Tibial nerve (tissue), 4 donors: ENCODE results near the gene OTX1. TPM values are rescaled to one million over a fixed set of nuclear protein-coding genes. Genes with fewer than 3 reads are reported as not detected.
"Not testable (repeated sequence)": the region's sequence is repeated elsewhere in the genome, so short reads cannot be mapped to it uniquely, and the experiment has no call there.

Source experiments
- DNase-seq, 2 donors: peaks; one replicate each; pipeline ENCODE4 v3.0.0-alpha.2; 2019; ENCODE audit warnings: low spot score in 2 of 2
- H3K27ac ChIP-seq, 4 donors: fragments of 200-600 bp; sonication (generic) in 3 of 4; one replicate each; pipeline ENCODE4 v1.5.1; 2017 to 2019; ENCODE audit warnings: mild to moderate bottlenecking in 1 of 4
- H3K27me3 ChIP-seq, 2 donors: fragments of 200-600 bp; sonication (generic) in 1 of 2; one replicate each; pipeline versions ENCODE4 v1.5.1 to v1.6.0; 2017 to 2019
- H3K36me3 ChIP-seq, 3 donors: fragments of 200-600 bp; sonication (generic); one replicate each; pipeline ENCODE4 v1.5.1; 2018 to 2019
- H3K4me1 ChIP-seq, 4 donors: fragments of 200-600 bp; sonication (generic) in 3 of 4; one replicate each; pipeline ENCODE4 v1.5.1; 2017 to 2019
- H3K4me3 ChIP-seq, 4 donors: fragments of 200-600 bp; sonication (generic) in 3 of 4; one replicate each; pipeline ENCODE4 v1.5.1; 2017 to 2019; ENCODE audit warnings: mild to moderate bottlenecking in 1 of 4, moderate library complexity in 1 of 4
- H3K9me3 ChIP-seq, 4 donors: fragments of 200-600 bp; sonication (generic) in 3 of 4; one replicate each; pipeline ENCODE4 v1.5.1; 2017 to 2019
- CTCF ChIP-seq, 5 experiments: fragments of 200-600 bp in 3 of 5; fragments of 450-650 bp in 2 of 5; sonication (generic) in 3 of 5; IDR thresholded peaks; one replicate each; pipeline ENCODE4 v1.5.1; 2016 to 2019; ENCODE audit warnings: antibody characterized with exemption in 5 of 5, mild to moderate bottlenecking in 3 of 5, moderate library complexity in 2 of 5
- EP300 ChIP-seq, 2 donors: sonication (generic); formaldehyde crosslinking; IDR thresholded peaks; one replicate each; pipeline ENCODE4 v1.6.1; 2017; ENCODE audit warnings: antibody characterized with exemption in 2 of 2, mild to moderate bottlenecking in 1 of 2
- POLR2A ChIP-seq, 2 donors: fragments of 450-650 bp; IDR thresholded peaks; one replicate each; pipeline ENCODE4 v1.6.1; 2017; ENCODE audit warnings: antibody characterized with exemption in 2 of 2, mild to moderate bottlenecking in 2 of 2, moderate library complexity in 2 of 2
- WGBS, 2 donors: methylation state at CpG; one replicate each; pipeline ENCODE4 v1.1.5; 2018; 5-methylcytosine and 5-hydroxymethylcytosine counted together
- total RNA-seq, 4 donors: library from RNA; depleted of rRNA; stranded (reverse); fragments of >200 nt; gene quantifications; one replicate each; pipeline ENCODE4 v1.1.0, GENCODE V29; 2016

The OTX1 gene
- total RNA-seq, 4 donors from 2014 or later, result not detected

- H3K4me1 ChIP-seq, result peaks cover 0 to 6% (median 0%) of the 10 kb centered on the region in 4 donors
- no peaks in the 10 kb centered on the region for H3K9me3 ChIP-seq
- no peaks in the 10 kb centered on the region for H3K27me3 ChIP-seq
- H3K4me3 ChIP-seq, result no peak overlapping the region
- no peak for TF ChIP-seq EP300 (IDR thresholded peaks at IDR 0.05)
- TF ChIP-seq CTCF (IDR thresholded peaks at IDR 0.05), result no peak
- TF ChIP-seq POLR2A (IDR thresholded peaks at IDR 0.05), result no peak
- peaks cover 0 to 32% (median 0%) of the 10 kb centered on the region in 3 donors for H3K36me3 ChIP-seq
- no peak for DNase-seq
- no peak overlapping the region for H3K27ac ChIP-seq
Observed at GRCh38 chr2:63009490-63009889, 41.1 kb upstream of the OTX1 start.

- H3K9me3 ChIP-seq, result no peaks in the 10 kb centered on the region
- H3K36me3 ChIP-seq, result peaks cover 0 to 49% (median 0%) of the 10 kb centered on the region in 3 donors
- H3K27ac ChIP-seq, result no peak overlapping the region
- TF ChIP-seq CTCF (IDR thresholded peaks at IDR 0.05) (no peak), POLR2A (IDR thresholded peaks at IDR 0.05) (no peak), EP300 (IDR thresholded peaks at IDR 0.05) (no peak)
- H3K4me1 ChIP-seq, result peaks cover 0 to 6% (median 0%) of the 10 kb centered on the region in 4 donors
- no peaks in the 10 kb centered on the region for H3K27me3 ChIP-seq
- WGBS, 2 donors, result 96 to 98% methylated on average over 1 of the region's 1 CpG
- no peak overlapping the region for H3K4me3 ChIP-seq
- DNase-seq, result no peak
Observed at GRCh38 chr2:63012541-63012940, 38.1 kb upstream of the OTX1 start.

- Histone ChIP-seq H3K27ac (no peak overlapping the region), H3K36me3 (peaks cover 0 to 54% (median 0%) of the 10 kb centered on the region in 3 donors), H3K4me3 (no peak overlapping the region), H3K9me3 (no peaks in the 10 kb centered on the region), H3K27me3 (no peaks in the 10 kb centered on the region), H3K4me1 (peaks cover 0 to 3% (median 0%) of the 10 kb centered on the region in 4 donors)
- TF ChIP-seq POLR2A (IDR thresholded peaks at IDR 0.05) (no peak), CTCF (IDR thresholded peaks at IDR 0.05) (no peak), EP300 (IDR thresholded peaks at IDR 0.05) (no peak)
- 80 to 89% methylated on average over 8 of the region's 8 CpGs for WGBS, 2 donors
- DNase-seq, result no peak
Observed at GRCh38 chr2:63013438-63013837, 37.2 kb upstream of the OTX1 start.

GRCh38 chr2:63015389-63015788 is 35.2 kb upstream of the OTX1 start:
- Histone ChIP-seq H3K27ac (no peak overlapping the region), H3K4me1 (no peaks in the 10 kb centered on the region), H3K4me3 (no peak overlapping the region), H3K36me3 (peaks cover 0 to 55% (median 0%) of the 10 kb centered on the region in 3 donors), H3K27me3 (no peaks in the 10 kb centered on the region), H3K9me3 (no peaks in the 10 kb centered on the region)
- TF ChIP-seq EP300 (IDR thresholded peaks at IDR 0.05) (no peak), CTCF (IDR thresholded peaks at IDR 0.05) (no peak), POLR2A (IDR thresholded peaks at IDR 0.05) (no peak)
- 98 to 99% methylated on average over 3 of the region's 3 CpGs for WGBS, 2 donors
- no peak for DNase-seq

GRCh38 chr2:63018439-63018838 is 32.2 kb upstream of the OTX1 start:
- peaks cover 0 to 73% (median 6%) of the 10 kb centered on the region in 3 donors for H3K36me3 ChIP-seq
- TF ChIP-seq POLR2A (IDR thresholded peaks at IDR 0.05) (no peak), CTCF (IDR thresholded peaks at IDR 0.05) (no peak), EP300 (IDR thresholded peaks at IDR 0.05) (no peak)

GRCh38 chr2:63019686-63020085 is 30.9 kb upstream of the OTX1 start:
- not testable (repeated sequence) for DNase-seq
- H3K36me3 ChIP-seq, result peaks cover 0 to 71% (median 6%) of the 10 kb centered on the region in 3 donors

More at GRCh38 chr2:63018439-63018838, 32.2 kb upstream of the OTX1 start:
- Histone ChIP-seq H3K9me3 (no peaks in the 10 kb centered on the region), H3K27me3 (no peaks in the 10 kb centered on the region), H3K4me3 (no peak overlapping the region), H3K4me1 (no peaks in the 10 kb centered on the region), H3K27ac (no peak overlapping the region)
- WGBS, 2 donors, result 85 to 86% methylated on average over 2 of the region's 2 CpGs
- DNase-seq, result no peak

More at GRCh38 chr2:63019686-63020085, 30.9 kb upstream of the OTX1 start:
- H3K9me3 ChIP-seq, H3K27me3 ChIP-seq, H3K4me1 ChIP-seq, H3K27ac ChIP-seq, H3K4me3 ChIP-seq: not testable (repeated sequence)
- 92 to 98% methylated on average over 8 of the region's 8 CpGs for WGBS, 2 donors
